H1 (cell line): ENCODE results near the gene CAVIN1. TPM values are rescaled to one million over a fixed set of nuclear protein-coding genes. Genes with fewer than 3 reads are reported as not detected.

ENCODE experiments used
- CTCF ChIA-PET: fragments of 300-600 bp; sonication (Branson Sonifier 250); formaldehyde crosslinking; loops from one replicate; lab custom pipeline; 2021; ENCODE audit not compliant: partially characterized antibody; lab: Charles Lee
- POLR2A ChIA-PET: fragments of 300-600 bp; sonication (Branson Sonifier 250); formaldehyde crosslinking; loops from one replicate; lab custom pipeline; 2021; ENCODE audit warnings: inconsistent platforms; ENCODE audit not compliant: partially characterized antibody; lab: Charles Lee
- DNase-seq, 2 experiments: peaks; one replicate each; pipeline versions ENCODE4 v3.0.0 to v3.0.0-alpha.2; 2010 to 2022; ENCODE audit warnings: low spot score in 2 of 2, low read depth in 1 of 2, mixed read lengths in 1 of 2
- FAIRE-seq: peaks from 2 replicates; lab custom pipeline; 2011; peaks lifted over from hg19 to GRCh38; lab: Jason Lieb, UNC
- H2AFZ ChIP-seq: 2 replicates; pipeline ENCODE4 v1.8.1; 2012; ENCODE audit warnings: low read length, inconsistent platforms
- H2AK5ac ChIP-seq: 2 replicates; pipeline ENCODE4 v1.6.1; 2013; ENCODE audit warnings: low read depth, low read length
- H2BK120ac ChIP-seq: replicated peaks from 2 replicates; pipeline ENCODE3; 2013; ENCODE audit warnings: low read depth, low read length, inconsistent platforms
- H2BK12ac ChIP-seq: 2 replicates; pipeline ENCODE4 v1.6.1; 2013; ENCODE audit warnings: low read depth, low read length
- H2BK15ac ChIP-seq: 2 replicates; pipeline ENCODE4 v1.6.1; 2013; ENCODE audit warnings: low read length
- H2BK20ac ChIP-seq: 2 replicates; pipeline ENCODE4 v1.6.1; 2013; ENCODE audit warnings: low read length
- H2BK5ac ChIP-seq: 2 replicates; pipeline ENCODE4 v1.6.1; 2013; ENCODE audit warnings: low read depth, low read length
- H3K14ac ChIP-seq: 2 replicates; pipeline ENCODE4 v1.6.1; 2013; ENCODE audit warnings: inconsistent platforms; ENCODE audit not compliant: insufficient read length
- H3K18ac ChIP-seq: 2 replicates; pipeline ENCODE4 v1.6.1; 2013; ENCODE audit warnings: low read length; ENCODE audit errors: extremely low read depth
- H3K23ac ChIP-seq: 2 replicates; pipeline ENCODE4 v1.6.1; 2013; ENCODE audit warnings: inconsistent platforms; ENCODE audit not compliant: insufficient read length
- H3K23me2 ChIP-seq: 2 replicates; pipeline ENCODE4 v1.6.1; 2013; ENCODE audit warnings: low read depth, low read length
- H3K27ac ChIP-seq: 2 replicates; pipeline ENCODE4 v1.6.1; 2011; ENCODE audit warnings: low read depth, low read length, inconsistent platforms
- H3K27me3 ChIP-seq, 4 experiments: replicated peaks in 1 of 4; 1 replicate in 1 of 4; 2 replicates in 3 of 4; pipeline versions ENCODE4 v1.6.1 to v1.8.1; 2011 to 2013; ENCODE audit warnings: low read length in 3 of 4, mild to moderate bottlenecking in 3 of 4, inconsistent platforms in 2 of 4, mixed read lengths in 2 of 4, moderate library complexity in 1 of 4; ENCODE audit not compliant: control insufficient read depth in 3 of 4, insufficient read depth in 3 of 4; ENCODE audit errors: extremely low read depth in 1 of 4
- H3K36me3 ChIP-seq, 4 experiments: 2 replicates each; pipeline versions ENCODE4 v1.6.1 to v1.8.1; 2011 to 2013; ENCODE audit warnings: mild to moderate bottlenecking in 4 of 4, low read length in 3 of 4, moderate library complexity in 2 of 4, control low read depth in 1 of 4, inconsistent platforms in 1 of 4; ENCODE audit not compliant: insufficient read depth in 4 of 4, control insufficient read depth in 2 of 4
- H3K4ac ChIP-seq: replicated peaks from 2 replicates; pipeline ENCODE3; 2013; ENCODE audit warnings: low read length, low read depth, mixed read lengths, inconsistent platforms; ENCODE audit not compliant: insufficient read length
- H3K4me1 ChIP-seq, 4 experiments: replicated peaks in 1 of 4; 1 replicate in 1 of 4; 2 replicates in 3 of 4; pipeline versions ENCODE4 v1.6.1 to v1.8.1; 2011 to 2013; ENCODE audit warnings: low read length in 3 of 4, inconsistent platforms in 2 of 4, mixed read lengths in 1 of 4; ENCODE audit not compliant: insufficient read depth in 4 of 4, control insufficient read depth in 3 of 4
- H3K4me2 ChIP-seq, 2 experiments: 2 replicates each; pipeline versions ENCODE4 v1.6.1 to v1.8.1; 2011 to 2013; ENCODE audit warnings: low read depth in 2 of 2, low read length in 2 of 2, control low read depth in 1 of 2, inconsistent platforms in 1 of 2, mild to moderate bottlenecking in 1 of 2; ENCODE audit not compliant: insufficient read depth in 1 of 2
- H3K4me3 ChIP-seq, 4 experiments: fragments of 200-600, 300-600 bp in 1 of 4; sonication (generic), shearing (Covaris generic), sonication (Bioruptor Twin) in 1 of 4; 2 replicates each; pipeline versions ENCODE4 v1.5.1 to v1.8.1; 2011 to 2016; ENCODE audit warnings: low read length in 4 of 4, low read depth in 3 of 4, control low read depth in 2 of 4, inconsistent platforms in 2 of 4, mild to moderate bottlenecking in 2 of 4, mixed read lengths in 1 of 4, moderate library complexity in 1 of 4; ENCODE audit not compliant: insufficient read depth in 2 of 4; ENCODE audit errors: extremely low read depth in 1 of 4
- H3K56ac ChIP-seq: replicated peaks from 2 replicates; pipeline ENCODE3; 2013; ENCODE audit warnings: low read depth, mild to moderate bottlenecking, mixed read lengths, low read length, inconsistent platforms; ENCODE audit not compliant: insufficient read length
- H3K79me1 ChIP-seq: 2 replicates; pipeline ENCODE4 v1.6.1; 2013; ENCODE audit warnings: low read depth, low read length, control low read depth
- H3K79me2 ChIP-seq, 2 experiments: 2 replicates each; pipeline versions ENCODE4 v1.6.1 to v1.8.1; 2012 to 2013; ENCODE audit warnings: low read length in 2 of 2, mild to moderate bottlenecking in 2 of 2, inconsistent platforms in 1 of 2; ENCODE audit not compliant: insufficient read depth in 2 of 2, control insufficient read depth in 1 of 2
- H3K9ac ChIP-seq, 4 experiments: replicated peaks in 1 of 4; 1 replicate in 1 of 4; 2 replicates in 3 of 4; pipeline versions ENCODE4 v1.6.1 to v1.8.1; 2011 to 2013; ENCODE audit warnings: low read depth in 3 of 4, low read length in 3 of 4, control low read depth in 2 of 4, mild to moderate bottlenecking in 2 of 4, moderate library complexity in 2 of 4, inconsistent platforms in 1 of 4; ENCODE audit errors: extremely low read depth in 1 of 4
- H3K9me3 ChIP-seq, 2 experiments: 2 replicates each; pipeline versions ENCODE4 v1.6.1 to v1.8.1; 2012 to 2013; ENCODE audit warnings: mild to moderate bottlenecking in 2 of 2, moderate library complexity in 2 of 2, control low read depth in 1 of 2, inconsistent platforms in 1 of 2, low read depth in 1 of 2, low read length in 1 of 2, mixed read lengths in 1 of 2; ENCODE audit not compliant: insufficient read depth in 2 of 2
- H4K20me1 ChIP-seq, 2 experiments: replicated peaks in 1 of 2; 2 replicates each; pipeline versions ENCODE3 to v1.8.1; 2011 to 2013; ENCODE audit warnings: inconsistent platforms in 2 of 2, low read length in 2 of 2, mild to moderate bottlenecking in 1 of 2; ENCODE audit not compliant: insufficient read depth in 2 of 2, control insufficient read depth in 1 of 2
- H4K5ac ChIP-seq: 2 replicates; pipeline ENCODE4 v1.6.1; 2013; ENCODE audit warnings: low read length, low read depth, mixed read lengths, inconsistent platforms; ENCODE audit not compliant: insufficient read length
- H4K8ac ChIP-seq: 2 replicates; pipeline ENCODE4 v1.8.0; 2013; ENCODE audit warnings: mild to moderate bottlenecking, moderate library complexity, low read length, inconsistent platforms; ENCODE audit not compliant: insufficient read depth; ENCODE audit errors: extremely low read depth
- H4K91ac ChIP-seq: replicated peaks from 2 replicates; pipeline ENCODE3; 2013; ENCODE audit warnings: low read length, mixed read lengths, inconsistent platforms; ENCODE audit not compliant: insufficient read length
- CBX8 ChIP-seq: fragments of 300-800, 300-1000 bp; sonication (generic); IDR thresholded peaks from 2 replicates; pipeline ENCODE4 v1.7.1; 2016; ENCODE audit warnings: low read depth, low read length, borderline replicate concordance
- CTBP2 ChIP-seq: IDR thresholded peaks from 2 replicates; pipeline ENCODE4 v1.7.0; 2011; ENCODE audit warnings: borderline replicate concordance, mild to moderate bottlenecking, moderate library complexity, mixed read lengths, low read length; ENCODE audit not compliant: insufficient read depth, insufficient read length
- FOSL1 ChIP-seq: IDR thresholded peaks from 2 replicates; pipeline ENCODE4 v1.6.1; 2011; ENCODE audit warnings: mild to moderate bottlenecking, low read depth, low read length, moderate library complexity; ENCODE audit not compliant: insufficient read depth
- GABPA ChIP-seq: IDR thresholded peaks from 2 replicates; pipeline ENCODE4 v1.6.1; 2011; ENCODE audit warnings: mild to moderate bottlenecking, low read length, moderate library complexity, borderline replicate concordance; ENCODE audit not compliant: insufficient read depth
- HDAC2 ChIP-seq, 2 experiments: fragments of 300-600 bp in 1 of 2; sonication (generic) in 1 of 2; IDR thresholded peaks; 2 replicates each; pipeline ENCODE4 v1.6.1; 2011 to 2012; ENCODE audit warnings: low read depth in 2 of 2, low read length in 2 of 2, mild to moderate bottlenecking in 2 of 2, moderate library complexity in 2 of 2, borderline replicate concordance in 1 of 2, inconsistent platforms in 1 of 2
- JUND ChIP-seq: IDR thresholded peaks from 2 replicates; pipeline ENCODE4 v1.6.1; 2011; ENCODE audit warnings: mild to moderate bottlenecking, improper control_type of control experiment, low read length
- MAFK ChIP-seq: IDR thresholded peaks from 2 replicates; pipeline ENCODE4 v1.6.1; 2012; ENCODE audit warnings: low read depth, mild to moderate bottlenecking, improper control_type of control experiment, low read length
- PHF8 ChIP-seq: fragments of 200-600 bp; sonication (generic); conservative IDR thresholded peaks from 2 replicates; pipeline ENCODE4 v1.7.1; 2012; ENCODE audit warnings: low read depth, mild to moderate bottlenecking, inconsistent platforms, low read length, moderate library complexity
- POLR2A ChIP-seq, 2 experiments: IDR thresholded peaks; 1 replicate in 1 of 2; 2 replicates in 1 of 2; pipeline ENCODE4 v1.6.1; 2011; ENCODE audit warnings: low read depth in 2 of 2, low read length in 2 of 2, mild to moderate bottlenecking in 2 of 2; ENCODE audit errors: control extremely low read depth in 1 of 2
- POU5F1 ChIP-seq: IDR thresholded peaks from 2 replicates; pipeline ENCODE4 v1.6.1; 2011; ENCODE audit warnings: low read depth, mild to moderate bottlenecking, low read length, moderate library complexity
- TAF1 ChIP-seq: IDR thresholded peaks from 2 replicates; pipeline ENCODE4 v1.6.1; 2011; ENCODE audit warnings: mild to moderate bottlenecking, low read depth, low read length
- TAF7 ChIP-seq: optimal IDR thresholded peaks from 2 replicates; pipeline ENCODE3; 2011; ENCODE audit warnings: low read depth, mild to moderate bottlenecking, inconsistent platforms, low read length, moderate library complexity, borderline replicate concordance
- TEAD4 ChIP-seq: IDR thresholded peaks from 2 replicates; pipeline ENCODE4 v1.6.1; 2012; ENCODE audit warnings: low read depth, low read length, inconsistent platforms, mixed read lengths
- whole genome bisulfite sequencing, 2 experiments: shearing (Covaris generic) in 1 of 2; methylation state at CpG; one replicate each; pipeline versions ENCODE4 v1.1.6 to v1.1.7; 2013 to 2015; ENCODE audit warnings: low lambda C conversion rate in 2 of 2, mixed read lengths in 2 of 2, inconsistent platforms in 1 of 2, low coverage in 1 of 2, missing lambda C conversion rate in 1 of 2; ENCODE audit not compliant: insufficient replicate concordance in 2 of 2, insufficient coverage in 1 of 2, insufficient read length in 1 of 2; ENCODE audit errors: extremely low coverage in 1 of 2, missing lambda C conversion rate in 1 of 2; 5-methylcytosine and 5-hydroxymethylcytosine counted together
- polyA plus RNA-seq, 7 experiments: library from polyadenylated mRNA; depleted of rRNA in 3 of 7; stranded (reverse) in 5 of 7; unstranded in 2 of 7; fragments of >200 nt in 5 of 7; fragments of 200-250 nt in 2 of 7; gene quantifications; 1 replicate in 5 of 7; 2 replicates in 1 of 7; 4 replicates in 1 of 7; pipeline versions ENCODE4 v1.2.1 to v1.2.3, GENCODE V29; 2011 to 2013; ENCODE audit warnings: missing spikeins in 2 of 7, mixed read lengths in 2 of 7
- total RNA-seq: library from RNA; stranded (reverse); fragmentation: NEBNext Ultra II Directional; extraction: Animal tissue kit (Norgen Biotek cat#: 25700); gene quantifications from 2 replicates; pipeline ENCODE4 v1.2.1, GENCODE V29; 2021

Gene CAVIN1
- total and polyA plus RNA-seq, 2 of the 8 experiments (the other 6 are each of a cell fraction or from before 2014, with no cell fraction given): 16.2 to 41.6 TPM

GRCh38 chr17:42373896-42374295, 49.2 kb downstream of the CAVIN1 start:
- H3K79me1 ChIP-seq: no peaks in the 10 kb centered on the region; the same call in 1 of the 2 replicates
- no peak for DNase-seq
- H4K5ac ChIP-seq: no peak overlapping the region
- H2BK12ac ChIP-seq: no peak overlapping the region
- H3K18ac ChIP-seq: no peak overlapping the region
- H2BK5ac ChIP-seq: no peak overlapping the region
- H3K79me2 ChIP-seq: peaks cover 3 to 84% of the 10 kb centered on the region in 2 experiments; a peak in 3 of 4 replicates
- H3K4me1 ChIP-seq: peaks cover 0 to 5% (median 1%) of the 10 kb centered on the region in 4 experiments; a peak in 3 of 7 replicates
- FAIRE-seq: no peak
- ChIA-PET CTCF (interaction anchor here (0.6 to 1.4 kb wide), 5 partner anchors 16 to 306 kb away, joined by 3 read pairs; no protein-coding TSS in a partner anchor), POLR2A (interaction anchor here (0.7 to 0.8 kb wide), 2 partner anchors 25 to 45 kb away, joined by 3 to 4 read pairs; no protein-coding TSS in a partner anchor)
- H3K14ac ChIP-seq: no peak overlapping the region
- H2BK20ac ChIP-seq: no peak overlapping the region
- no peak overlapping the region for H3K4me3 ChIP-seq
- no peak for TF ChIP-seq TAF1
- TF ChIP-seq POLR2A (IDR thresholded peaks at IDR 0.05; ENCODE audit: control extremely low read depth in 1 of 2, low read depth in 2 of 2, low read length in 2 of 2): no peak
- TF ChIP-seq POU5F1: no peak
- TF ChIP-seq CTBP2: no peak
- TF ChIP-seq TEAD4: no peak
- TF ChIP-seq HDAC2 (IDR thresholded peaks at IDR 0.05; ENCODE audit: borderline replicate concordance in 1 of 2, low read depth in 2 of 2, low read length in 2 of 2): no peak
- TF ChIP-seq FOSL1: no peak
- TF ChIP-seq GABPA: no peak
- no peak for TF ChIP-seq MAFK
- no peak for TF ChIP-seq JUND
- no peak for TF ChIP-seq PHF8
- TF ChIP-seq TAF7: no peak
- TF ChIP-seq CBX8: no peak
- no peak overlapping the region for H3K9ac ChIP-seq
- H3K56ac ChIP-seq: no peak overlapping the region
- no peak overlapping the region for H2BK15ac ChIP-seq
- peaks cover 0 to 5% (median 2%) of the 10 kb centered on the region in 4 experiments; a peak in 2 of 8 replicates for H3K36me3 ChIP-seq
- no peak overlapping the region for H3K4me2 ChIP-seq
- no peak overlapping the region for H2BK120ac ChIP-seq
- H3K23ac ChIP-seq: no peak overlapping the region
- no peak overlapping the region for H3K27ac ChIP-seq
- no peak overlapping the region for H4K8ac ChIP-seq
- H3K23me2 ChIP-seq: no peaks in the 10 kb centered on the region; the same call in 1 of the 2 replicates
- no peaks in the 10 kb centered on the region for H3K27me3 ChIP-seq
- no peak overlapping the region for H4K91ac ChIP-seq
- H3K4ac ChIP-seq: no peak overlapping the region
- H2AFZ ChIP-seq: no peak overlapping the region
- no peak overlapping the region for H2AK5ac ChIP-seq
- 86% methylated on average over 1 of the region's 1 CpG; no CpG with 5 or more reads in 1 of the 2 experiments for WGBS, 2 experiments
- H3K9me3 ChIP-seq: peaks cover 2 to 4% of the 10 kb centered on the region in 2 experiments; a peak in 1 of 4 replicates
- H4K20me1 ChIP-seq: no peaks in the 10 kb centered on the region
